ENCODE data around the gene ARAP3. TPM values are rescaled to one million over a fixed set of nuclear protein-coding genes. Genes with fewer than 3 reads are reported as not detected.

ARAP3 gene
- total RNA-seq, 1 experiment from 2014 or later, result 19.8 TPM

GRCh38 chr5:141685591-141685990 is 3.6 kb upstream of the ARAP3 start:
- DNase-seq (ENCODE audit: unreplicated experiment), result no peak
- peaks cover 13% of the 10 kb centered on the region for H3K4me1 Mint-ChIP-seq (ENCODE audit: insufficient read depth, unreplicated experiment)
- no peaks in the 10 kb centered on the region for H3K36me3 Mint-ChIP-seq (ENCODE audit: insufficient read depth, unreplicated experiment)
- no peak for TF ChIP-seq CTCF (IDR thresholded peaks at IDR 0.05; ENCODE audit: unreplicated experiment)
- H3K27ac Mint-ChIP-seq (ENCODE audit: low read depth, unreplicated experiment), result no peak overlapping the region
- H3K27me3 Mint-ChIP-seq (ENCODE audit: insufficient read depth, unreplicated experiment), result peaks cover 20% of the 10 kb centered on the region
- no peak overlapping the region for H3K4me3 Mint-ChIP-seq (ENCODE audit: unreplicated experiment)
- intact Hi-C loops (cut with micrococcal nuclease), result no loop called here
- no peaks in the 10 kb centered on the region for H3K9me3 Mint-ChIP-seq (ENCODE audit: unreplicated experiment)
- POLR2A ChIA-PET, result no interaction called here
- BruUV-seq (replicated peaks), result no TSS peak
- CTCF ChIA-PET, result interaction anchor here (0.7 to 3.7 kb wide), 3 partner anchors 193 to 326 kb away, joined by 3 to 12 read pairs (median 3); partner anchors contain the start of gene PCDH1

DNA sequence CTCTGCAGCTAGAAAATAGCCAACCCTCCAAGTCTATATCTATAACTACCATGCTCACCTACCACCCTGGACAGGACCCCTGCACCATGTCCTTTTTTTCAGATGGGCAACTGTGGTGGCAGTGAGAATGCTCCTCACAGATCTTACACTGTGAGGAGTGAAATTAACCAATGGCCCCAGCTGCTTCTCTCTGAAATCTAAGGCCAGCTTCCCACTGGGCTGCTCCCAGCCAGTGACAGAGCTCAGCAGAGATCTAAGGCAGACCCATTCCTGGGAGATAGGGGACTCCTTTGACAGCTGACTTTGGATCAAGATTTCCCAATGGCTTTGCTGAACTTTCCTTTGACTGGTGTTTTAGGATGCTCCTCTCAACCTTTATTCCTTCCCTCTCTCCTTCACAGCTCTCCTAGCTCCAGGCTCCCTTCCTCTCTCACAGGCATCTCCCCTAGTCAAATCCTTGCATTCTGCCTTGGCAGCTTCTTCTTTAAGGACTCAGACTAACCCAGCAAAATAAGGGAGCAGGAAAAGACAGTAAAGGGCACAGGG is 1.6 kb upstream of the ARAP3 start:
- intact Hi-C loops (cut with micrococcal nuclease), result no loop called here
- Mint-ChIP-seq H3K27ac (ENCODE audit: low read depth, unreplicated experiment) (no peak overlapping the region), H3K4me1 (ENCODE audit: insufficient read depth, unreplicated experiment) (peaks cover 14% of the 10 kb centered on the region), H3K27me3 (ENCODE audit: insufficient read depth, unreplicated experiment) (peaks cover under 1% of the 10 kb centered on the region), H3K9me3 (ENCODE audit: unreplicated experiment) (no peaks in the 10 kb centered on the region), H3K36me3 (ENCODE audit: insufficient read depth, unreplicated experiment) (peaks cover under 1% of the 10 kb centered on the region), H3K4me3 (ENCODE audit: unreplicated experiment) (no peak overlapping the region)
- TF ChIP-seq CTCF (IDR thresholded peaks at IDR 0.05; ENCODE audit: unreplicated experiment), result no peak
- CTCF ChIA-PET, result interaction anchor here (0.6 to 5.1 kb wide), 9 partner anchors 9 to 1594 kb away, joined by 3 to 51 read pairs (median 12); partner anchors contain the start of genes PCDH1 and RNF14
- BruUV-seq (replicated peaks), result no TSS peak
- POLR2A ChIA-PET, result interaction anchor here (0.6 to 3.4 kb wide), 10 partner anchors 8 to 286 kb away, joined by 3 to 31 read pairs (median 4); partner anchors contain the start of genes DELE1, HDAC3 and RNF14
- DNase-seq (ENCODE audit: unreplicated experiment), result no peak

- TF ChIP-seq CTCF (IDR thresholded peaks at IDR 0.05; ENCODE audit: unreplicated experiment), result no peak
- TSS peak; percentile 61 for BruUV-seq (replicated peaks)
- POLR2A ChIA-PET, result interaction anchor here (0.6 to 3.4 kb wide), 15 partner anchors 10 to 428 kb away, joined by 3 to 31 read pairs (median 3); partner anchors contain the start of genes DELE1, FCHSD1, HDAC3 and PCDH1
- Mint-ChIP-seq H3K4me3 (ENCODE audit: unreplicated experiment) (peak overlapping the region; percentile 76), H3K36me3 (ENCODE audit: insufficient read depth, unreplicated experiment) (peaks cover 8% of the 10 kb centered on the region), H3K9me3 (ENCODE audit: unreplicated experiment) (no peaks in the 10 kb centered on the region), H3K27me3 (ENCODE audit: insufficient read depth, unreplicated experiment) (no peaks in the 10 kb centered on the region), H3K27ac (ENCODE audit: low read depth, unreplicated experiment) (peak overlapping the region; percentile 93), H3K4me1 (ENCODE audit: insufficient read depth, unreplicated experiment) (peaks cover 14% of the 10 kb centered on the region)
- intact Hi-C loops (cut with micrococcal nuclease), result no loop called here
- DNase-seq (ENCODE audit: unreplicated experiment), result no peak
- CTCF ChIA-PET, result interaction anchor here (0.6 to 5.1 kb wide), 8 partner anchors 10 to 773 kb away, joined by 3 to 51 read pairs (median 8); partner anchors contain the start of genes PCDH1 and RNF14
Measured at GRCh38 chr5:141681295-141681694, 735 bp downstream of the ARAP3 start.

- H3K4me3 Mint-ChIP-seq (ENCODE audit: unreplicated experiment), result peak overlapping the region; percentile 76
- no TSS peak for BruUV-seq (replicated peaks)
- H3K36me3 Mint-ChIP-seq (ENCODE audit: insufficient read depth, unreplicated experiment), result peaks cover 8% of the 10 kb centered on the region
- no peaks in the 10 kb centered on the region for H3K27me3 Mint-ChIP-seq (ENCODE audit: insufficient read depth, unreplicated experiment)
- H3K4me1 Mint-ChIP-seq (ENCODE audit: insufficient read depth, unreplicated experiment), result peaks cover 14% of the 10 kb centered on the region
- peak; percentile 79 for DNase-seq (ENCODE audit: unreplicated experiment)
- no peak for TF ChIP-seq CTCF (IDR thresholded peaks at IDR 0.05; ENCODE audit: unreplicated experiment)
- intact Hi-C loops (cut with micrococcal nuclease), result no loop called here
- peak overlapping the region; percentile 93 for H3K27ac Mint-ChIP-seq (ENCODE audit: low read depth, unreplicated experiment)
- POLR2A ChIA-PET, result interaction anchor here (0.6 to 3.4 kb wide), 13 partner anchors 11 to 429 kb away, joined by 3 to 31 read pairs (median 4); partner anchors contain the start of genes DELE1, FCHSD1, HDAC3 and PCDH1
- CTCF ChIA-PET, result interaction anchor here (0.6 to 5.1 kb wide), 7 partner anchors 12 to 1508 kb away, joined by 3 to 51 read pairs (median 8); partner anchors contain the start of genes PCDH1 and RNF14
- no peaks in the 10 kb centered on the region for H3K9me3 Mint-ChIP-seq (ENCODE audit: unreplicated experiment)
Measured at GRCh38 chr5:141680751-141681201, 1.3 kb downstream of the ARAP3 start.

Data from MCF 10A (cell line).